MM.1S (cell line): ENCODE measurements around the gene VIM.

Experiments
- DNase-seq: peaks from one replicate; pipeline ENCODE4 v3.0.0-alpha.2; 2015
- H2AFZ ChIP-seq: fragments of 300-600 bp; sonication (generic); 2 replicates; pipeline ENCODE4 v1.6.0; 2016; ENCODE audit warnings: antibody characterized with exemption, low read length
- H3F3A ChIP-seq: fragments of 300-600 bp; sonication (generic); 2 replicates; pipeline ENCODE4 v1.6.1; 2016; ENCODE audit warnings: mild to moderate bottlenecking, antibody characterized with exemption, low read length, moderate library complexity, mixed read lengths; ENCODE audit not compliant: insufficient read depth
- H3K27ac ChIP-seq: fragments of 300-600 bp; sonication (generic); 2 replicates; pipeline ENCODE4 v1.5.1; 2016; ENCODE audit warnings: mild to moderate bottlenecking, low read length
- H3K27me3 ChIP-seq: fragments of 300-600 bp; sonication (generic); replicated peaks from 2 replicates; pipeline ENCODE4 v1.6.0; 2016; ENCODE audit warnings: low read length; ENCODE audit not compliant: insufficient read depth
- H3K36me3 ChIP-seq: fragments of 300-600 bp; sonication (generic); replicated peaks from 2 replicates; pipeline ENCODE4 v1.6.1; 2016; ENCODE audit warnings: mild to moderate bottlenecking, low read length, mixed read lengths; ENCODE audit not compliant: insufficient read depth
- H3K4me1 ChIP-seq: fragments of 300-600 bp; sonication (generic); 2 replicates; pipeline ENCODE4 v1.6.1; 2016; ENCODE audit warnings: low read length, mixed read lengths
- H3K4me2 ChIP-seq: fragments of 300-600 bp; sonication (generic); 2 replicates; pipeline ENCODE4 v1.6.0; 2016; ENCODE audit warnings: low read depth, low read length
- H3K4me3 ChIP-seq: fragments of 300-600 bp; sonication (generic); 2 replicates; pipeline ENCODE4 v1.5.1; 2016; ENCODE audit warnings: low read length, mixed read lengths
- H3K79me2 ChIP-seq: fragments of 300-600 bp; sonication (generic); 2 replicates; pipeline ENCODE4 v1.6.1; 2016; ENCODE audit warnings: mixed run types, low read length, mixed read lengths
- H3K9ac ChIP-seq: fragments of 300-600 bp; sonication (generic); 2 replicates; pipeline ENCODE4 v1.6.1; 2016; ENCODE audit warnings: low read length, mixed read lengths
- H3K9me2 ChIP-seq: fragments of 300-600 bp; sonication (generic); replicated peaks from 2 replicates; pipeline ENCODE4 v1.6.1; 2016; ENCODE audit warnings: mild to moderate bottlenecking, low read length, mixed read lengths; ENCODE audit not compliant: insufficient read depth
- H3K9me3 ChIP-seq: fragments of 300-600 bp; sonication (generic); replicated peaks from 2 replicates; pipeline ENCODE4 v1.6.1; 2016; ENCODE audit warnings: mild to moderate bottlenecking, low read length, mixed read lengths; ENCODE audit not compliant: insufficient read depth
- H4K20me1 ChIP-seq: fragments of 300-600 bp; sonication (generic); 2 replicates; pipeline ENCODE4 v1.6.1; 2016; ENCODE audit warnings: mild to moderate bottlenecking, low read length, moderate library complexity, mixed read lengths; ENCODE audit not compliant: insufficient read depth
- EZH2 ChIP-seq: fragments of 300-600 bp; sonication (generic); optimal IDR thresholded peaks from 2 replicates; pipeline ENCODE3; 2017; ENCODE audit warnings: low read depth, mild to moderate bottlenecking, antibody characterized with exemption, low read length, mixed read lengths
- EZH2phosphoT487 ChIP-seq: fragments of 300-600 bp; sonication (generic); IDR thresholded peaks from 2 replicates; pipeline ENCODE4 v1.6.1; 2018; ENCODE audit warnings: antibody characterized with exemption, low read length
- TF ChIP-seq, protein P1 (sequence below): fragments of 300-600 bp; sonication (generic); IDR thresholded peaks from 2 replicates; pipeline ENCODE4 v1.5.1; 2016; ENCODE audit warnings: antibody characterized with exemption, low read length, mixed read lengths

Gene VIM

DNA sequence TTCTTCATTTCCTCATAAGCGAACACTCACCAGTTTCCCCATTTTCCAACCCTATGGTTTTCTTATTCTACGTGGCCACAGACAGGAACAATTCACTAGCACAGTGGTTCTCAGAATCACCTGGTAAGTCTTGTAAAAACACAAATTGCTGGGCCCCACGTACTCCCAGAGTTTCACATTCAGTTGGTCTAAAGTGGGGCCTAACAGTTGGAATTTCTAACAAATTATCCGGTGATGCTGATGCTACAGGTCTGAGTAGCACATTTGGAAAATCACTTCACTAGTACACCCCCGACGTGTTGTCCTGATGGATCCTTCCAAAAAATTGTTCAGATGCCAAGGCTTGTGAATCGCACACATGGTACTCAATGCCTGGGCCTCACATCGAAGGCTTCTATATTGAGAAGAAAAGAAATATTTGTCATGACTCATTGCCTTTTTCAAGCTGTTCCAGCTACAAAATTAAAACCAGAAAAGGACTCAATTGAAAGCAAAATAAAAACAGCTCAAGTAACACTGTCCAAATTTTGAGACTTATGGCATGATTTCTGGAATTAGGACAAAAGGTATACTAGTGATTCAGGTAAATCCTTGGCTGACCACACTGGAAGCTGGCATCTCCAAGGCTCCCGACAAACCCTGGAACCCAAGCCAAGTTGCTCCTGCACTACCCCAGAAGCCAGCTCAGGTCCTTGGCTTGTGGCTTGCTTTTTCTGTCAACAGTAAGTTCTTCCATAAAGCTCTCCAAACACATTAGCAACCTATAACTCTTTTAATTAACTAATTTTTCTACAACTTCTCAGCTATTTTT is 12.9 kb upstream of the VIM start:
- Histone ChIP-seq H3K9me2 (no peaks in the 10 kb centered on the region), H2AFZ (no peak overlapping the region), H3K27me3 (no peaks in the 10 kb centered on the region), H3K4me1 (peaks cover 11% of the 10 kb centered on the region), H4K20me1 (no peaks in the 10 kb centered on the region), H3K79me2 (no peaks in the 10 kb centered on the region), H3K9me3 (no peaks in the 10 kb centered on the region), H3K4me2 (no peak overlapping the region), H3K9ac (no peak overlapping the region), H3F3A (no peaks in the 10 kb centered on the region; the same call in 1 of the 2 replicates), H3K27ac (no peak overlapping the region), H3K36me3 (no peaks in the 10 kb centered on the region), H3K4me3 (no peak overlapping the region)
- DNase-seq: no peak
- TF ChIP-seq EZH2phosphoT487 (no peak), EZH2 (no peak)
- TF ChIP-seq, protein P1, sequence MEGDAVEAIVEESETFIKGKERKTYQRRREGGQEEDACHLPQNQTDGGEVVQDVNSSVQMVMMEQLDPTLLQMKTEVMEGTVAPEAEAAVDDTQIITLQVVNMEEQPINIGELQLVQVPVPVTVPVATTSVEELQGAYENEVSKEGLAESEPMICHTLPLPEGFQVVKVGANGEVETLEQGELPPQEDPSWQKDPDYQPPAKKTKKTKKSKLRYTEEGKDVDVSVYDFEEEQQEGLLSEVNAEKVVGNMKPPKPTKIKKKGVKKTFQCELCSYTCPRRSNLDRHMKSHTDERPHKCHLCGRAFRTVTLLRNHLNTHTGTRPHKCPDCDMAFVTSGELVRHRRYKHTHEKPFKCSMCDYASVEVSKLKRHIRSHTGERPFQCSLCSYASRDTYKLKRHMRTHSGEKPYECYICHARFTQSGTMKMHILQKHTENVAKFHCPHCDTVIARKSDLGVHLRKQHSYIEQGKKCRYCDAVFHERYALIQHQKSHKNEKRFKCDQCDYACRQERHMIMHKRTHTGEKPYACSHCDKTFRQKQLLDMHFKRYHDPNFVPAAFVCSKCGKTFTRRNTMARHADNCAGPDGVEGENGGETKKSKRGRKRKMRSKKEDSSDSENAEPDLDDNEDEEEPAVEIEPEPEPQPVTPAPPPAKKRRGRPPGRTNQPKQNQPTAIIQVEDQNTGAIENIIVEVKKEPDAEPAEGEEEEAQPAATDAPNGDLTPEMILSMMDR: no peak

DNA sequence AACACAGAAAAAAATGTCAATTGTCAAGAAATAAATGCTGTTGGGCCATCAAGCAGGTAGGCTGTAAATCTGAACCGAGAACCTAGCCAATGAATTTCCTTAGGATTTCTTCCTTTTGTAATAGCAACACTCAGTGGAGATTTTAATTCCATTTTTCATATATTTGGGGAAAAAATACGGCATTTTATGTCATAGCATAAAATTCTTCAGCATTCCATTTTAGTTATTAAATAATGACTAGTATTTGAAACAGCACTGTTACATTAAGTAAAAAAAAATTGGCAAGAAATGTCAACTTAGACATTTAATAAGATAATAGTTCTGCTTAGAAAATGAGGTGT is 12.3 kb upstream of the VIM start:
- Histone ChIP-seq H3K9ac (no peak overlapping the region), H3K27ac (peak overlapping the region; percentile 59; the same call in 1 of the 2 replicates), H2AFZ (no peak overlapping the region), H3K9me2 (no peaks in the 10 kb centered on the region), H3F3A (no peaks in the 10 kb centered on the region; the same call in 1 of the 2 replicates), H3K4me2 (no peak overlapping the region), H3K4me1 (peaks cover 11% of the 10 kb centered on the region), H3K9me3 (no peaks in the 10 kb centered on the region), H3K79me2 (no peaks in the 10 kb centered on the region), H3K27me3 (no peaks in the 10 kb centered on the region), H3K4me3 (no peak overlapping the region), H4K20me1 (no peaks in the 10 kb centered on the region), H3K36me3 (no peaks in the 10 kb centered on the region)
- DNase-seq: no peak
- no peak for TF ChIP-seq EZH2
- TF ChIP-seq, protein P1: no peak
- TF ChIP-seq EZH2phosphoT487: no peak

DNA sequence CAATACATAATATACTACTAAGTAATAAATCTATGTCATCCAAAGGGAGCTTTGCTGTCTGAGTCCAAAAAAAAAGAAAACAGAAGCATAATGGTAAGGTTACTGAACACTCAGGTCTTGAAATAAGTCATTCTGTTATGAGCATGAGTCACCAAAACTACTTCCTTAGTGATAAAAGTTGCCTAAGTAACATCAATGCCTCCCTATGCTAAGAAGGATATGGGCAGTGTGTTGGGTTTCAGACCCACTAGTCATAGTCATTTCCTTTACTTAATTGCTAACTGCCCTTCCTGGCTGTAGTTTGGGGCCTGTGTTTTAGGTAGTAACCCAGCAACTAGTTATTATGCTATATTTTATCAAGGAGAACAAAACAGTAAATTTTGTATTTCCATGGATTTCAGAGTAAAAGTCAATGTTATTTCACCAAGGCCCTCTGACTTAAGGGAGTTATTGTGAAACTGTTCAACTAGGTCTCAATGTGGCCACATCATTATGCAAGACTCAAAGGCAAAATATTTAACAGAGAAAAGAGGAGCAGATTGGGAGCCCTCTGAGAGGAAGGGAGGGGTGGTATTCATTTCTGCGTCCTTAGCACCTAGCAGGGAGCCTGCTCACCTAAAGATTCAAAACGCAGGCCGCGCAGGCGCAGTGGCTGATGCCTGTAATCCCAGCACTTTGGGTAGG is 11.7 kb upstream of the VIM start:
- peak; percentile 40 for DNase-seq
- TF ChIP-seq EZH2phosphoT487: no peak
- TF ChIP-seq EZH2: no peak
- TF ChIP-seq, protein P1: no peak
- no peaks in the 10 kb centered on the region for H3K9me3 ChIP-seq

More for the DNA sequence above, 11.7 kb upstream of the VIM start:
- Histone ChIP-seq H2AFZ (no peak overlapping the region), H3K9ac (no peak overlapping the region), H4K20me1 (no peaks in the 10 kb centered on the region), H3K27me3 (no peaks in the 10 kb centered on the region), H3K27ac (peak overlapping the region; percentile 59; the same call in 1 of the 2 replicates), H3K4me2 (no peak overlapping the region), H3K9me2 (no peaks in the 10 kb centered on the region), H3K4me1 (peaks cover 11% of the 10 kb centered on the region), H3K36me3 (no peaks in the 10 kb centered on the region), H3F3A (no peaks in the 10 kb centered on the region; the same call in 1 of the 2 replicates), H3K79me2 (no peaks in the 10 kb centered on the region), H3K4me3 (no peak overlapping the region)
